SK-N-SH treated with all-trans-retinoic acid at 6 μM for 48 hours (cell line): ENCODE measurements around the gene CYP4F12.

ENCODE experiments used
- ATAC-seq: fragments of 200-7000 bp; cut with Tn5 transposase; 3 replicates; pipeline ENCODE4 v1.9.1; 2020; ENCODE audit warnings: mild to moderate bottlenecking, moderate library complexity
- ARNTL ChIP-seq: fragments of 450-650 bp; formaldehyde crosslinking; IDR thresholded peaks from 2 replicates; pipeline ENCODE4 v1.5.0; 2020; ENCODE audit warnings: low read depth, mild to moderate bottlenecking, moderate library complexity, borderline replicate concordance
- BACH2 ChIP-seq: fragments of 250-450 bp; sonication (Bioruptor Pico); IDR thresholded peaks from 2 replicates; pipeline ENCODE4 v1.9.0; 2021; ENCODE audit warnings: mild to moderate bottlenecking, borderline replicate concordance
- CSDC2 ChIP-seq: fragments of 250-450 bp; sonication (Bioruptor Pico); IDR thresholded peaks from 2 replicates; pipeline ENCODE4 v1.5.0; 2020; ENCODE audit warnings: mild to moderate bottlenecking, moderate library complexity
- GLIS3 ChIP-seq: fragments of 250-450 bp; sonication (Bioruptor Pico); IDR thresholded peaks from 2 replicates; pipeline ENCODE4 v1.5.0; 2020; ENCODE audit warnings: mild to moderate bottlenecking, moderate library complexity
- ISL1 ChIP-seq: fragments of 250-450 bp; sonication (Bioruptor Pico); IDR thresholded peaks from 2 replicates; pipeline ENCODE4 v2.1.2; 2022; ENCODE audit warnings: mild to moderate bottlenecking, moderate library complexity
- OSR1 ChIP-seq: fragments of 250-450 bp; sonication (Bioruptor Pico); IDR thresholded peaks from 2 replicates; pipeline ENCODE4 v1.8.0; 2022; ENCODE audit warnings: moderate library complexity, mild to moderate bottlenecking, inconsistent platforms
- PPARA ChIP-seq: fragments of 250-450 bp; sonication (Bioruptor Pico); IDR thresholded peaks from 2 replicates; pipeline ENCODE4 v1.5.0; 2020; ENCODE audit warnings: mild to moderate bottlenecking, borderline replicate concordance
- RARB ChIP-seq: fragments of 250-450 bp; sonication (Bioruptor Pico); IDR thresholded peaks from 2 replicates; pipeline ENCODE4 v1.8.0; 2021; ENCODE audit warnings: mild to moderate bottlenecking, moderate library complexity
- SNAI2 ChIP-seq: fragments of 250-450 bp; sonication (Bioruptor Pico); IDR thresholded peaks from 2 replicates; pipeline ENCODE4 v1.5.0; 2020; ENCODE audit warnings: mild to moderate bottlenecking, moderate library complexity
- TOX ChIP-seq: fragments of 250-450 bp; sonication (Bioruptor Pico); IDR thresholded peaks from 2 replicates; pipeline ENCODE4 v1.8.0; 2021; ENCODE audit warnings: mild to moderate bottlenecking, moderate library complexity, borderline replicate concordance
- ZC3H10 ChIP-seq: fragments of 250-450 bp; sonication (Bioruptor Pico); IDR thresholded peaks from 2 replicates; pipeline ENCODE4 v1.5.1; 2021; ENCODE audit warnings: mild to moderate bottlenecking, moderate library complexity
- ZFP3 ChIP-seq: fragments of 250-450 bp; sonication (Bioruptor Pico); IDR thresholded peaks from 2 replicates; pipeline ENCODE4 v1.5.0; 2020; ENCODE audit warnings: mild to moderate bottlenecking, moderate library complexity
- ZFP30 ChIP-seq: fragments of 450-650 bp; formaldehyde crosslinking; IDR thresholded peaks from 2 replicates; pipeline ENCODE4 v1.5.0; 2022; ENCODE audit warnings: mild to moderate bottlenecking, moderate library complexity
- ZNF565 ChIP-seq: fragments of 450-650 bp; formaldehyde crosslinking; conservative IDR thresholded peaks from 2 replicates; pipeline ENCODE4 v1.5.0; 2020; ENCODE audit warnings: low read depth, mild to moderate bottlenecking, moderate library complexity
- ZNF8 ChIP-seq: fragments of 450-650 bp; formaldehyde crosslinking; IDR thresholded peaks from 2 replicates; pipeline ENCODE4 v1.5.0; 2020; ENCODE audit warnings: mild to moderate bottlenecking, moderate library complexity
- TF ChIP-seq, protein P1 (sequence below): fragments of 250-450 bp; sonication (Bioruptor Pico); IDR thresholded peaks from 2 replicates; pipeline ENCODE4 v1.8.0; 2021; ENCODE audit warnings: low read depth, mild to moderate bottlenecking, moderate library complexity, borderline replicate concordance
- TF ChIP-seq, protein P2 (sequence below): fragments of 250-450 bp; sonication (Bioruptor Pico); IDR thresholded peaks from 2 replicates; pipeline ENCODE4 v1.5.0; 2020; ENCODE audit warnings: mild to moderate bottlenecking, moderate library complexity
- TF ChIP-seq, protein P3 (sequence below): fragments of 250-450 bp; sonication (Bioruptor Pico); IDR thresholded peaks from 2 replicates; pipeline ENCODE4 v1.5.1; 2021; ENCODE audit warnings: mild to moderate bottlenecking, moderate library complexity
- TF ChIP-seq, protein P4 (sequence below): fragments of 250-450 bp; sonication (Bioruptor Pico); IDR thresholded peaks from 2 replicates; pipeline ENCODE4 v1.5.1; 2020; ENCODE audit warnings: low read depth, mild to moderate bottlenecking, moderate library complexity

Gene CYP4F12

DNA sequence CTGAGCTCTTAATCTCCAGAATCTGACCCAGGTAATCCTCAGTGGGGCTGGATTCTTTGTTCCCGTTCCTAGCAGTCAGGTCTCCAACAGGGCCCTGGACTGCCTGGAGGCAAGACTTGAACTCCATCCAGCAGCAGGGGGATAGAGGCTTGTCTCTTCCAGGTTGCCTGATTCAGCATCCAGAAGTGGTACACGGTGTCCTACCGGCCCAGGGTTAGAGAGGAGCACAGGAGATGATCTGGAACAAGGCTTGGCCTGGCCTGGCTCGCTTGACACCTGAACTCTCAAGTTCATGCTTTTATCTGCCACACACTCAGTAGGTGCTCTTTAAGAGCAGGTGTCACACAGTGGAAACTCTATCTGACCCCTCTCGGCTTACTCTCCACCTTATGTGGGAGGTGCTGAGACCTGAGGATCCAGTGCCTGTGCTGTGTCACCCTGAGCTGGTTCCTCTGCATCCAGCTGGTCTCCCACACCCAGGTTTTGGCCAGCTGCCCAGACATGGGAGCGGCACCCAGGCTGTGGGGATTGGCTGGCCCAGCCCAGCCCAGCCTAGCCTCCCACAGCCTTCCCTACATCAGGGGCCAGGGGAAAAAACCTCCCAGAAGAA lies 32.5 kb upstream of the CYP4F12 start, which contains the start of gene CYP4F3:
TSS of gene CYP4F3 (plus strand) at position 604 of the 610 bp plus-strand sequence. CDS start 519 bp downstream, outside the sequence.
- peak; percentile 42 for ATAC-seq
- TF ChIP-seq, protein P1, sequence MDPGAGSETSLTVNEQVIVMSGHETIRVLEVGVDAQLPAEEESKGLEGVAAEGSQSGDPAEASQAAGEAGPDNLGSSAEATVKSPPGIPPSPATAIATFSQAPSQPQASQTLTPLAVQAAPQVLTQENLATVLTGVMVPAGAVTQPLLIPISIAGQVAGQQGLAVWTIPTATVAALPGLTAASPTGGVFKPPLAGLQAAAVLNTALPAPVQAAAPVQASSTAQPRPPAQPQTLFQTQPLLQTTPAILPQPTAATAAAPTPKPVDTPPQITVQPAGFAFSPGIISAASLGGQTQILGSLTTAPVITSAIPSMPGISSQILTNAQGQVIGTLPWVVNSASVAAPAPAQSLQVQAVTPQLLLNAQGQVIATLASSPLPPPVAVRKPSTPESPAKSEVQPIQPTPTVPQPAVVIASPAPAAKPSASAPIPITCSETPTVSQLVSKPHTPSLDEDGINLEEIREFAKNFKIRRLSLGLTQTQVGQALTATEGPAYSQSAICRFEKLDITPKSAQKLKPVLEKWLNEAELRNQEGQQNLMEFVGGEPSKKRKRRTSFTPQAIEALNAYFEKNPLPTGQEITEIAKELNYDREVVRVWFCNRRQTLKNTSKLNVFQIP (CRISPR knock-in tag) = no peak
- TF ChIP-seq ISL1 (CRISPR knock-in tag) (no peak), ARNTL (CRISPR knock-in tag) (no peak), CSDC2 (CRISPR knock-in tag) (no peak), ZNF565 (CRISPR knock-in tag) (no peak)
- TF ChIP-seq, protein P2, sequence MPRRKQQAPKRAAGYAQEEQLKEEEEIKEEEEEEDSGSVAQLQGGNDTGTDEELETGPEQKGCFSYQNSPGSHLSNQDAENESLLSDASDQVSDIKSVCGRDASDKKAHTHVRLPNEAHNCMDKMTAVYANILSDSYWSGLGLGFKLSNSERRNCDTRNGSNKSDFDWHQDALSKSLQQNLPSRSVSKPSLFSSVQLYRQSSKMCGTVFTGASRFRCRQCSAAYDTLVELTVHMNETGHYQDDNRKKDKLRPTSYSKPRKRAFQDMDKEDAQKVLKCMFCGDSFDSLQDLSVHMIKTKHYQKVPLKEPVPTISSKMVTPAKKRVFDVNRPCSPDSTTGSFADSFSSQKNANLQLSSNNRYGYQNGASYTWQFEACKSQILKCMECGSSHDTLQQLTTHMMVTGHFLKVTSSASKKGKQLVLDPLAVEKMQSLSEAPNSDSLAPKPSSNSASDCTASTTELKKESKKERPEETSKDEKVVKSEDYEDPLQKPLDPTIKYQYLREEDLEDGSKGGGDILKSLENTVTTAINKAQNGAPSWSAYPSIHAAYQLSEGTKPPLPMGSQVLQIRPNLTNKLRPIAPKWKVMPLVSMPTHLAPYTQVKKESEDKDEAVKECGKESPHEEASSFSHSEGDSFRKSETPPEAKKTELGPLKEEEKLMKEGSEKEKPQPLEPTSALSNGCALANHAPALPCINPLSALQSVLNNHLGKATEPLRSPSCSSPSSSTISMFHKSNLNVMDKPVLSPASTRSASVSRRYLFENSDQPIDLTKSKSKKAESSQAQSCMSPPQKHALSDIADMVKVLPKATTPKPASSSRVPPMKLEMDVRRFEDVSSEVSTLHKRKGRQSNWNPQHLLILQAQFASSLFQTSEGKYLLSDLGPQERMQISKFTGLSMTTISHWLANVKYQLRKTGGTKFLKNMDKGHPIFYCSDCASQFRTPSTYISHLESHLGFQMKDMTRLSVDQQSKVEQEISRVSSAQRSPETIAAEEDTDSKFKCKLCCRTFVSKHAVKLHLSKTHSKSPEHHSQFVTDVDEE = no peak
- TF ChIP-seq, protein P3, sequence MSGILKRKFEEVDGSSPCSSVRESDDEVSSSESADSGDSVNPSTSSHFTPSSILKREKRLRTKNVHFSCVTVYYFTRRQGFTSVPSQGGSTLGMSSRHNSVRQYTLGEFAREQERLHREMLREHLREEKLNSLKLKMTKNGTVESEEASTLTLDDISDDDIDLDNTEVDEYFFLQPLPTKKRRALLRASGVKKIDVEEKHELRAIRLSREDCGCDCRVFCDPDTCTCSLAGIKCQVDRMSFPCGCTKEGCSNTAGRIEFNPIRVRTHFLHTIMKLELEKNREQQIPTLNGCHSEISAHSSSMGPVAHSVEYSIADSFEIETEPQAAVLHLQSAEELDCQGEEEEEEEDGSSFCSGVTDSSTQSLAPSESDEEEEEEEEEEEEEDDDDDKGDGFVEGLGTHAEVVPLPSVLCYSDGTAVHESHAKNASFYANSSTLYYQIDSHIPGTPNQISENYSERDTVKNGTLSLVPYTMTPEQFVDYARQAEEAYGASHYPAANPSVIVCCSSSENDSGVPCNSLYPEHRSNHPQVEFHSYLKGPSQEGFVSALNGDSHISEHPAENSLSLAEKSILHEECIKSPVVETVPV (CRISPR knock-in tag) = no peak
- TF ChIP-seq, protein P4, sequence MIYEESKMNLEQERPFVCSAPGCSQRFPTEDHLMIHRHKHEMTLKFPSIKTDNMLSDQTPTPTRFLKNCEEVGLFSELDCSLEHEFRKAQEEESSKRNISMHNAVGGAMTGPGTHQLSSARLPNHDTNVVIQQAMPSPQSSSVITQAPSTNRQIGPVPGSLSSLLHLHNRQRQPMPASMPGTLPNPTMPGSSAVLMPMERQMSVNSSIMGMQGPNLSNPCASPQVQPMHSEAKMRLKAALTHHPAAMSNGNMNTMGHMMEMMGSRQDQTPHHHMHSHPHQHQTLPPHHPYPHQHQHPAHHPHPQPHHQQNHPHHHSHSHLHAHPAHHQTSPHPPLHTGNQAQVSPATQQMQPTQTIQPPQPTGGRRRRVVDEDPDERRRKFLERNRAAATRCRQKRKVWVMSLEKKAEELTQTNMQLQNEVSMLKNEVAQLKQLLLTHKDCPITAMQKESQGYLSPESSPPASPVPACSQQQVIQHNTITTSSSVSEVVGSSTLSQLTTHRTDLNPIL (CRISPR knock-in tag) = no peak

DNA sequence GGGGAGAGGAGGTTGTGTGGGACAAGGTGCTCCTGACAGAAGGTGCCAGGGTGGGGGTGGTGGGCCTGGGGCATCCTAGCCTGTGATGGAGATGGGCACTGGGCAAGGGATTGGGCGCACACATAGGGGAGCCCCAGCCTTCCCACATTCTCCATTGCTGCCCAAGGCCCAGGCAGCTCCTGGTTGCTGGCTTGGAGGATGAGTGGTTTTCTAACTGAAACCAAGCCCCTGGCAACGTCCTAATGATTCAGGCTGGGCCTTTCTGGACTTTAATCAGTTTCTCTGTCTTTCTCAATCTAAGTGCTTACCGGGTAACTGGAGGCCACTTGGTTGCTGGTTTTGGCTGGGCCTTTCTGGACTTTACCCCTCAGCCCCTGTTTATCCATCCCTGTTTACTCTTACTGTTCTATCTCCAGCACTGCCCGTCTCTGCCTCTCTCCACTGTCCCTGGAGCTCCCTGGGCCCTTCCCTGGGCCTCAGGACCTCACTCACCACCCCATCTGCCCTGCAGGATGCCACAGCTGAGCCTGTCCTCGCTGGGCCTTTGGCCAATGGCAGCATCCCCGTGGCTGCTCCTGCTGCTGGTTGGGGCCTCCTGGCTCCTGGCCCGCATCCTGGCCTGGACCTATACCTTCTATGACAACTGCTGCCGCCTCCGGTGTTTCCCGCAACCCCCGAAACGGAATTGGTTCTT lies 31.8 kb upstream of the CYP4F12 start:
- no peak for ATAC-seq
- TF ChIP-seq OSR1 (CRISPR knock-in tag) (no peak), RARB (CRISPR knock-in tag) (no peak), GLIS3 (CRISPR knock-in tag) (no peak), SNAI2 (CRISPR knock-in tag) (no peak), PPARA (CRISPR knock-in tag) (no peak), BACH2 (no peak), ZNF8 (CRISPR knock-in tag) (no peak), ZFP3 (CRISPR knock-in tag) (no peak), ZC3H10 (CRISPR knock-in tag) (no peak)
- TF ChIP-seq, protein P3 (CRISPR knock-in tag) = no peak
- TF ChIP-seq, protein P1 (CRISPR knock-in tag) = no peak

DNA sequence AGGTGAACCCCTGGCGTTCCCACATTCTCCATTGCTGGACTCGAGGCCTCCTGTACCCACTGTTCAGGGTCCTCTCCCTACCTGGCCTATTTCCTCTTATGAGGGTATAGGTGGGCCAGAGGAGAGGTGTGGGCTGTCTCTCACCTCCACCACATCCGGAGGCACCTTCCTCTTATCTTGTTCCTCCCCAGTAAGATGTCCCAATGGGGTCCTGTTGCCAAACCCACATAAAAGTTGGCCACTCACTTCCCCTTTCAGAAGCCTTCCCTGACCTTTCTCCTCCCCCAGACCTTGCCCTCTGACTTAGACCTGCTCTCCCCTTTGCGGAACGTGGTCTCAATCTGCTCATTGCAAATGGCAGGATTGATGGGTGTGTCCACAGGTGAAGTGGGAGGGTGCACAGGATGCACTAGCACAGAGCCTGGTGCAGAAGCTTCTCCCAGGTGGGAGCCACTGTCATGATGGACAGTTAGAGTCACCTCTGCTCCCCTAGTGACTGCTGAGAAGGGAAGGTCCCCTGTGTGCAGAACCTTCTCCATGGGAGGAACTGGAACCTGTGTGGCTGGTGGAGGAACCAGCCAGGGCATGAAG lies 30.9 kb upstream of the CYP4F12 start:
- ATAC-seq = no peak
- TF ChIP-seq ZC3H10 (CRISPR knock-in tag) (no peak), BACH2 (no peak), ZFP3 (CRISPR knock-in tag) (no peak), OSR1 (CRISPR knock-in tag) (no peak), ZFP30 (CRISPR knock-in tag) (no peak), TOX (CRISPR knock-in tag) (no peak), RARB (CRISPR knock-in tag) (no peak), SNAI2 (CRISPR knock-in tag) (no peak), CSDC2 (CRISPR knock-in tag) (no peak), PPARA (CRISPR knock-in tag) (no peak), ARNTL (CRISPR knock-in tag) (no peak)
- TF ChIP-seq, protein P3 (CRISPR knock-in tag) = no peak
- TF ChIP-seq, protein P2 = no peak
